GF-D8 (cell line): ENCODE data around the gene SLC38A1.
"Not testable (repeated sequence)": the region's sequence is repeated elsewhere in the genome, so short reads cannot be mapped to it uniquely, and the experiment has no call there.

Experiments used
- DNase-seq: peaks from one replicate; lab custom pipeline; 2025; lab: John Stamatoyannopoulos, UW

Gene SLC38A1

DNA sequence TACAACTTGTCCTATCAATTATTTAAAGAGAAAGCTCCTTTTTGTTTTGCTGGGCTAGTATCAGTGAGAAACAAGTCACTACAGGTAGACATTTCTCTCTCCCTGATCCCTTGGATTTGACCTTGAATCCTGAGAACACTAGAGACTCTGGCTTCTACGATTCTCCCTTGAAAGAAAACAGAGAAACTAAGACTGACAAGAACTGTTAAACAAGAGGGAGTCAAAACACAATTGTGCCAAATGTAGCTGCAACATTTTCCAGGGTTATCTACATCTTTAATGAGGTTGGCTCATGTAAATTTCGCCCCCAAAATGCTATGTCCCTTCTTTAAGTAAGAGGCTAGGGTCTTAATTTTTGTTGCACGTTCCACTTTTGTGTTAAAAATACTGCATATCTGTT, 62.4 kb downstream of the SLC38A1 start:
- no peak for DNase-seq

DNA sequence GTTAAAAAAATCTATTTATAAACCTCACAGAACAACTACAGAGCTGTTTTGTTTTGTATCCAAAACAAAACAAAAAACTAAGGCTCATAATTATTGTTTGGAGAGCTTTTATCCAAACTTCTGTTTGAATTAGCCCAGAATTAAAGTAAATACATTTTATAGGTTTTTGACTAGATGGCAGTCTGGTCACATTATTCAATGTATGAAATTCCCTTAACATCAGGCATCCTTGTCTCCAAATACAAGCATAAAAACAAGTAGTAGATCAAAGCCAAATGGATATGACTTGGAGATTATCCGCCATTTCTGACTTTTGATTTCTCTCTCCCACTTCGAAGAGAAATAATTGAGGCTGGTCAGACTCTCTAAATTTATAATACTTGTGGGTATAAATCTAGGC, 63.5 kb downstream of the SLC38A1 start:
- no peak for DNase-seq

DNA sequence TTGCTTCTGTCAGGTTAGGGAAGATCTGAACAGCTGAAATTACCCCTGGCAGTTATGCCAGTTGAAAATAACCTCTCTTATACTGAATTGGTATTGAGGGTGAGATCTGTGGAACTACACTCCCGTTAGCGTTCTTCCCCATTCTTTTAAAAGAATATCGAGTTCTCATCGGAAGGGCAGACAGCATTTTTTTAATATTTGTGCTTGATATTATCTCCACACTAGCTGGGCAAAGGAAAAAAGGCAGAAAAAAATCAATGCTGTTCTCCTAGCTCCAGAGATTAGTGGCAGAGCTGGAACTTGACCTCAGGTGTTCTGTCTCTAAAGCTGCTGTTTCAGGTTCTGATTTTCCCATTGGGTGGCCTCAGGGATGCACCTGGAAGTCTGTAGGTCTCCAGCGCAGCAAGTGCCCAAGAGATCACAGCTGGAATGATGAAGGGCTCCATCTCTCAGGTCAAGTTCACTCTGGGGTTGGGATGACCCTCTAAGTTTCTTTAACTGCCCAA, 67.5 kb downstream of the SLC38A1 start:
- DNase-seq, result no peak

DNA sequence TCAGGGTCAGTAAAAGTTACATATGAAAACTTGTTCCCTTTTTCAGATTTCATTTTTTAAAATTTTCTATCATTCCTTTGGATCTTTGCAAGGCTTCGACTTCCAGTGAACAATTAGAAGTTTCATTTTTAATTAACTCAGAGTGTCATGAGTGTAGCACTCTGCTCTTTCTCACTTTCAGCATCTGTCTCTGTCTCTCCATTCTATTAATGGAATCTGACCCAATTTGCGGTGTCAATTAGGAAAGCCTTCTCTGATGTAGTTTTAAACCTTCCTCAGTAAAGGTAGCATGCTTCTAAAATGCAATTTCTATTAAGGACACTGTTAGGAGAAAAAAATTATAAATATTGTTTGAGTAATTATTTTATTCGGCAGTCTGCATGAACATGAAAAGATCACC, 68.3 kb downstream of the SLC38A1 start:
- no peak for DNase-seq

DNA sequence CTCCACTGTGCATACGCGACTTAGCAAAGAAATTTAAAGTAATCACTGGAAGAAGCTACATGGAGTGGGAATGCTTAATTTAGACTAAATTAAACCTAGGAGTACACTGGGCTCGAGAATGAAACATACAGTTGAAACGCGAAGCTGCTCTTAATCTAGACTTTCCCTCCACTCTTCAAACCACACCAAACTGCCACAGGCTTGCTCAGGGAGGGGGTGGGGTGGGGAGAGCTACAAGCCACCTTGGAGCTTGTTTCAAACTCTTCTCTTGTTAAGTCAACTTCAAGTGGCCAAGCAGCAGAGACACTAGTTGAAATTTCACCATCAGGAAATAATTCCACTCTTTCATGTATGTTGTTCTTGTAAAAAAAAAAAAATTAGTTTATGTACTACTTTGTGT, 69.9 kb downstream of the SLC38A1 start:
- DNase-seq, result no peak

DNA sequence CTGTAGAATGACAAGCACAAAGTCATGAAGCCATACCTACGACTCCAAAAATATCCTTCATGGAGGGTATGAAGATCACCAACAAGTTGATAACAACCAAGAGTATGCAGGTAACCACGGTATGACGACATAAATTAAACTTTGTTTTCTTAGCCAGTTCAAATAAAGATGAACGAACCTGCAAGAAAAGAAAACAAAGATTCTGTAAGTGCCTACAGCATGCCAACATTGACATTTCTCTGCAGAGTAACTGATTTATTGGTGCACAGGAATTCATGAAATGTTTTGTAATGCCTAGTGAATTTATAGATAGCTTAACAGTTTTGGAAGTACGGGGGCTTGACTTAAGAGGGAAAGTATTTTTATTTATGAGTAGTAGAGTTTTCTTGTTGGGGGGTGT, 71.0 kb downstream of the SLC38A1 start:
- no peak for DNase-seq

DNA sequence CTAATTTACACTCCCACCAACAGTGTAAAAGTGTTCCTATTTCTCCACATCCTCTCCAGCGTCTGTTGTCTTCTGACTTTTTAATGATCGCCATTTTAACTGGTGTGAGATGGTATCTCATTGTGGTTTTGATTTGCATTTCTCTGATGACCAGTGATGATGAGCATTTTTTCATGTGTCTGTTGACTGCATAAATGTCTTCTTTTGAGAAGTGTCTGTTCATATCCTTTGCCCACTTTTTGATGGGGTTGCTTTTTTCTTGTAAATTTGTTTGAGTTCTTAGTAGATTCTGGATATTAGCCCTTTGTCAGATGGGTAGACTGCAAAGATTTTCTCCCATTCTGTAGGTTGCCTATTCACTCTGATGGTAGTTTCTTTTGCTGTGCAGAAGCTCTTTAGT, 78.3 kb downstream of the SLC38A1 start:
- not testable (repeated sequence) for DNase-seq

DNA sequence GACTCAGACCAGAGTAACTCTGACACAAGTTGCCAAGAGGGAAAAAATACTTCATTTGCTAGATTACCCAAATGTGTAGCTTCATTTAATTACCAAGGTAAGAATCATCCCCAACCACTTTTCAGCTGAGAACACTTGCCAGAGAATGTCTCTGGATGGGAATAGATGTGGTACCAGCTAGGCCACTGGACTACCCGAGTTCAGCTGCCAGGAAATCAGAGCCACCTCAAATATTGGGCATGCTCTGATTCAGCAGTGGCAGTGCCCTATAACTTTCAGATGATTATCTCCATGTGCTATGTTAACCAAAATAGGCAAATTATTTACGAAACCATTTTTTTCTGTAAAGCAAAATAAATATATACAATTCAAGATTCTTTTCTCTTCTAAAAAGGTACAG, 80.7 kb downstream of the SLC38A1 start:
- no peak for DNase-seq

DNA sequence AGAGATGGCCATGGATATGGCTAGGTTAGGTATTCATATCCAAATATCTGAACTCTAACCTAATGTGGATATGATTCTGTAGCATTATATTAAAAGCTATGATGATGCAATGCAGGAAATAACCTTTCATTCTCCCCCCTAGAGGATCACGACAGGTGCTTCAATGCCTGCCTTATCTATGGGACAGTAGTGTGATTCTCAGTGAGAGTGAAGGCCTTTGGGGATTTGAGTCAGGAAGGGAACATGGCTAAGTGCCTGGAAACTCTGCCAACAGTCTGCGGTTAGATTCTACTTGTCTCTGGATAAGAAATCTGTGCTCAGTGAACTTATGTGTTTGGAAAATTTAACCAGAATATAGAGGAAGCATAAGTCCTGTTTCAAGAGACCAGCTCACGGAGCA, 81.8 kb downstream of the SLC38A1 start:
- no peak for DNase-seq

DNA sequence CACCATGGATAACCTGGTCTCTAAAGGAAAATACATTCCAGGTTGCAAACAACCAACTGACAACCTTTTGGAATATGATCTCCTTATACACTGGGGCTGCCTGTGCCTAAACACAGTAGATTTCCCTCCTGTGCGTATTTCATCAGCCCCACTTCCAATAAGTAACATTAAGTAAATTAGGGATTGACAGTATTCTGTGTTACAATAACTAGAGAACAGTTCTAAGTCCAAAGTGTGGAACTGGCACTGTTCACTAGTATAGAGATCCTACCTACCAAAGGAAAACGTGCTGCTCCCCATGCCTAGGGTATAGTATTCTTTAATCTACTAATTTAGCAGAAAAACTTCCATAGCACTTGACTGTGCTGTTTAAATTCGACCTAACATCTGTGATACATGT, 82.8 kb downstream of the SLC38A1 start:
- no peak for DNase-seq

DNA sequence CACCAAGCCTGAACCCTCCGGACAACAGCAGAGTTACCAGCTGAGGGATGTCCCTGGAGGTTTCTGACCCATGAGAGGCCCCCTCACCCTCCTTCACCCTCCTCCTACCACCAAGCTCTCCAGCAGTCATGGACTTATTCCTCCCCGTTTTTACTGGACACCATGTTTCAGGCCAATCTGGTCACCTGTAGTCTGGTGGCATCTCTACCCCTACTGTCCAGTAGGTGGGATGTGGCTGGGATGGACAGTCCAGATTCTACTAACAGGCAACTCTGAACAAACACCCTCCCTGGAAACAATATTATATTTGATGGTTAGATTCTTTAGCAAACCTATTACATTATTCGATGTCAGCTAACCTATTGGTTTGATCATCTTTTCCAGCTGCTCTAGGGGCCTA, 83.2 kb downstream of the SLC38A1 start:
- DNase-seq, result no peak

DNA sequence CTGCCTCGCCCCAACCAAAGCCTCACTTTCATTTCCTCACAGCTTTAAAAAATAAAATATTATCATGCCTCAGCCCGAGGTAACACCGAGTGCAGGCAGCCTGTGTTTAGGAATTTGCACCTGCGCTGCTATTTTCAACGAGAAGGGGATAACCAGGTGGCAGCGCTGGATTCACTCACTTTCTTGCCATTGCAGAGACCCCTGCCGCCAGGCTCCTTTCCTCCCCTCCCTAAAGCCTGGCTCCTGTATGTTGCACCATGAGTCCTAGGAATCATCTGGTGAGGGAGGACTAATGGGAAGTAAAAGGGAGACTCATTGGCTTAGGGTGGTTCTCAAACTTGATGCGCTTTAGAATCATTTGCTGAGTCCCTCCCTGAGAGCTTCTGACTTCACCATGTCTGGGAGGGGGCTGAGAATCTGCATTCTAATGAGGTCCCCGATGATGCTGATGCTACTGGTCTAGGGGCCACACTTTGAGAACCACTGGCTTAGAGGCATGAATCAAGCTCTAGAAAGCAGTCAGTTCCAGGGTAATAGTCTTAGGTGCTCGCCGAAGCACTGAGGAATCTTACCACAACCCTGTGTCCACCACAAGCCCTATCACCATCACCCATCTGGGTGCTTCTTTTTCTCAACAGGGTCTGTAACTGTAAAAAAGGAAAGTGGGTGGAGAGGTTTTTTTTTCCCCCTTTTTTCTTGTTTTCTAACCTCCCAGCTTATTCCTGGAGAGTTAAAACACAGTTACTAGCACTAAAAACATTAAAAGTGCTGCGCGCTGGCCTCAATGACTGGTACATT, 83.8 kb downstream of the SLC38A1 start:
- no peak for DNase-seq

DNA sequence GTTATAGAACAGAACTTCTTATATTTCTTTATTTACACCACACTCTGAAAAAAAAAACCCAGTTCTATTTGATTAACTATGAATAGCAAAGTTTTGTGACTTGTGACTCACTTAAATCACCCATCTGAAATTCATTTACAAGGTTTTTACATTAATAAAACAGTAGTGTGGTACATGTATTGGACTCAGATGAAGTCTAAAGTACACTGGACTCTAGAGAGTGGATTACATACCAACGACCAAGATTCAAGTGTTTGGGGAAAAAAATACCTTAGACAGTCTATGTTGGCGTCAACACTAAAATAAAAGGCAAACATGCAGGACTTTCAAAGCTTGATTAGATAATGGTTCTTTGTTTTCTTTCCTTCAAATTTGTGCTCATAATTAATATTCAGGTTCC, 85.7 kb downstream of the SLC38A1 start:
- DNase-seq, result no peak

DNA sequence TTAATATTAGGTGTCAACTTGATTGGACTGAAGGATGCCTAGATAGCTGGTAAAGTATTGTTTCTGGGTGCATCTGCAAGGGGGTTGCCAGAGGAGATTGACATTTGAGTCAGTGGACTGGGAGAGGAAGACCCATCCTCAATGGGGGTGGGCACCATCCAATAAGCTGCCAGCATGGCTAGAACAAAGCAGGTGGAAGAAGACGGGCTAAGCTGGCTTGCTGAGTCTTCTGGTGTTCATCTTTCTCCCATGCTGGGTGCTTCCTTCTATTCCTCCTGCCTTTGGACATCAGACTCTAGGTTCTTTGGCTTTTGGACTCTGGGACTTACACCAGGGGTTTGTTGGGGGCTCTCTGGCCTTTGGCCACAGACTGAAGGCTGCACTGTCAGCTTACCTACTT, 87.4 kb downstream of the SLC38A1 start:
- no peak for DNase-seq

DNA sequence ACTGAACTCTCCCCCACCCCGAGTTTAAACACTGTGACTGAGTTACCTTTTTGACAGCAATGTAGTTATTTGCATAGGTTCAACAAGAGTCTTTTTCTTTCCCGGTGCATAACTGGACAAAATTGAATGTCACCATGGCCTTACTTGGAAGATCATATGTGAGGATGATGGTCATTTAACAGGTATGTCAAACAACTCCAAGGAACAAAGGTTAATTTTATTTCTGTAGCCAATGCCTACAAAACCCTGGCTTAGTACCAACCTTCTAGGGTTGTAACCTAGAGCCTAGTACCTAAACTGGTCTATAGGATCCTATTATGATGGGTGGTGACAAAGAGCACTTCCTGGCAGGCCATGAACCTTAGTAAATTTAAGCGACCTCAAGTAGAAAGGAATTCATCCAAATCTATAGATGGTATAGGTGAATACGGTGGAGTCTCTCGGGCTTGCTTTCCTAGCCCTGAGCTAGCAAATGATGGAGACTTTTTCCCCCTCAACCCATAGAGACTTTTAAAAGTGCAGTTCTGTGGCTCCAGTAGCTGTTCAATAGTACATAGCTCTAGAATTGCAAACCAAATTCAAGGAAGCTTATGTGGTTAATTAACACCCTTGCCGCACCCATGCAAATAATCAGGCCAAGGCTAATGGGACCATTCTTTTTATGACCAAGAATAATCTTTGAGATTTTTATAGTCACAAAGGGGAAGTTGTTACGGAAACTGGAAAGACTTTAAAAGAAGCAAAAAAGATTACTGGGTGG, 89.0 kb downstream of the SLC38A1 start:
- no peak for DNase-seq

DNA sequence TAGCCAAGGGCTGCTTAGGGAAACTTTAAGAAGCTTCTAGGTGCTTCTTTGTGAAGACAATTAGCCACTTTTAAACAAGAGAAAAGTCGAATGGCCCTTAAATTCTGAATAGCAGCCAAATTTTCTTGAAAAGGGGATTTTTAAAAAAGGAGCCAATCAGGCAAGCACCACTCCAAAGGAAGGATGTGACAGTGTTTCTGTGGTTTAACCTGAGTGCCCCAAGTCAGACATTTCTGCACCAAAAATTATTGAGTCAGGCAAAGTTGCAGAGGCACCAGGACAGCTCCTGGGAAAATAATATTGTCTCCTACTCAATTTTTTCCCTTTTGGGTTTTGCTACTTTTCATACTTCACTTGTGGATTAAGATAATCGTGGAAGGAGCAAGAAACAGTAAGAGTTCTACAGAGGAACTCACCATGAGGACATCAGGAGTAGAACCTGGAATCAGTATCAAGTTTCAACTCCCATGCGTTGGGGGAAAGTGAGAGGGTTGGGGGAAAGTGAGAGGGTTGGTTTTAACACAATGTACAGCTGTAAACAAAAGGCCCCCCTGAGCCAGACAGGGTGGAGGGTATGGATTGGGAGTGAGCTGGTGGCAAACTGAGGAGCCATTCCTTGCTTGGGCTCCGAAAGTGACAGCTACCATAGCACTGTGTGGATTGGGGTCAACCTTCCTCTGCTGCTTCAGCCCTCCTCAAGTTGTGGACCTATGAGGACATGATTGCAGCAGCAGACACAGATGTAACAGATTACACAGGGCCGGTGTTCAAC, 90.8 kb downstream of the SLC38A1 start:
- DNase-seq, result no peak

DNA sequence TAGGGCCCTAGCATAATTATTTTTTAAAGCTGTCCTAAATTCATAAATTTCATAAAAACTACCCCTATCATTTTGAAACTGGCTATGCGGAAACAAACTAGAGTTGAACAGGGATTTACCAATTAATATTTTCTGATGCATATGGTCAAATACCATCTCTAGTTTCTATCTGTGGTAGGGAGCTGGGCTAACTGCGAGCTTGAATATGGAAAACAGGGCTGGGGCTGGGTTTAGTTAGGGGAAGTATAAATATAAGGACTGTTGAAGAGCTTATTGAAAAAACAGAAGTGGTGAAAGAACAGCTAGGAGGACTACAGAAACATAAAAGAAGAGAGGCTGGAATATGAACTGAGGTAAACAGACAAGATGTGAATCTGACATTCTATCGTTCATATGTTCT, 91.8 kb downstream of the SLC38A1 start:
- DNase-seq, result peak; percentile 13

DNA sequence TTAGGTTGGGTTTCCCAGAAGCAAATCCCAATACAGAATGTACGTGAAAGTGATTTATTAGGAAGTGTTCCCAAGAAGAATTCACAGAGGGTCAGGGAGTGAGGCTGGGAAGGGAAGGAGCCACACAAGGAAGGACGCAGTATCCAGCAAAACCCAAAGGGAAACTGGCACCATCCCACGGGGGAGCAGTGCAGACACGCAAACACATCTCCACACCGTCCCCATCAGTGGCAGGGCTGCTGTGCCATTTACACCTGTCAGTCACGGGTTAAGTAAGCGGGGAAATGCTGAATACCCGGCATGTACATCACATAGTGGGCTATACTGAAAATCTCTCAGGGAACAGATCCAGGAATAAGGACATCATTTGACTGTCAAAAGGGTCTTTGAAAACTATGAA, 93.9 kb downstream of the SLC38A1 start:
- DNase-seq, result no peak

DNA sequence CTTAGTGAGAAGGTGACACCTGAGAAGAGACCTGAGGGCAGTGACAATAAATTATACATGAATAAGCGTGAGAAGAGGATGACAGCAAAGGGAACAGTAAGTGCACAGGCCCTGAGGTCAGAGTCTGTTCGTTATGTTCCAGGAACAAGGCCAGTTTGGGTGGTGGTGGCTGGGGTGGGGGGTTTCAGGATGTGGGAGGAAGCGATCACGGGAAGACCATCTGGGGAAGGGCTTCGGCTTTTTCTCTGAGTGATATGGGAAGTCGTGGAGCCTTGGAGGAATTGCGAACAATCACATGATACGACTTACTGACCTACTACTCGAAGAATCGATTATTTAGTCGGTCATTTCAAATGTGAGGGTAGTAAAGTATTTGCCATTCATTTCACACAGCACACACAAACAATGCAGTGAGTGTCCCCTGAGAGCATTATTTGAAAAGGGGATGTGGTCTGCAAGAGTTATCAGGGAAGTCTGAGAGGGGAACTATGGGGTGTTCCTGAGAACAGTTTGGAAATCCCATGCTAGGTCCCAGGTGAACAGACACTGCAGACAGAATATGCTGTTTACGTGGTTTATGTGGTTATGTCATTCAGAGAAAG, 94.7 kb downstream of the SLC38A1 start:
- DNase-seq, result peak; percentile 4

DNA sequence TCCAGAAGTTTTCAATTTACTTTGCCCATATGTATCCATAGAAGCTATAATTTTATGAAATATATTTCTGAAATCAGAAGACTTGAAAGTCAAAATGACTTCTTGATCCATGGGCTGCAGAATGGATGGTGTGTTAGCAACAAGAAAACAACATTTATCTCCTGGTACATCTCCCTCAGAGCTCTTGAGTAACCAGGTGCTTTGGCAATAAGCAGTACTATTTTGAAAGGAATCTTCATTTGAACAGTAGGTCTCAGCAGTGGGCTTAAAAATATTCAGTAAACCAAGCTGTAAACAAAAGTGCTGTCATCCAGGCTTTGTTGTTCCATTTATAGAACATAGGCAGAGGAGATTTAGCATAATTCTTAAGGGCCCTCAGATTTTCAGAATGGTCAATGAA, 100.4 kb downstream of the SLC38A1 start:
- DNase-seq, result no peak

DNA sequence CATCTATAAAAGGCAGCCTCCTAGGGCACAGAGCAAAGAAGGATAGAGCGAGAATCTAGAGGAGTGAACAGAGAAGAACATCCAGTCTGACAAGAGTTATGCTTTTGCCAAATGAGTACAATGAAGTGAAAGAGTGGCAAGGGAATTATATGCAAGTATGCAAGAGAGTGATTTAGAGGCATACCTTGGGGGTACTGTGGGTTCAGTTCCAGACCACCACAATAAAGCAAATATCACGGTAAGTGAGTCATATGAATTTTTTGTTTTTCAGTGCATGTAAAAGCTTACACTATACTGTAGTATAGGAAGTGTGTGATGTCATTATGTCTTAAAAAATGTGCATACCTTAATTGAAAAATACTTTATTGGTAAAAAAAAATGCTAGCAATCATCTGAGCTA, 101.4 kb downstream of the SLC38A1 start:
- DNase-seq, result no peak

DNA sequence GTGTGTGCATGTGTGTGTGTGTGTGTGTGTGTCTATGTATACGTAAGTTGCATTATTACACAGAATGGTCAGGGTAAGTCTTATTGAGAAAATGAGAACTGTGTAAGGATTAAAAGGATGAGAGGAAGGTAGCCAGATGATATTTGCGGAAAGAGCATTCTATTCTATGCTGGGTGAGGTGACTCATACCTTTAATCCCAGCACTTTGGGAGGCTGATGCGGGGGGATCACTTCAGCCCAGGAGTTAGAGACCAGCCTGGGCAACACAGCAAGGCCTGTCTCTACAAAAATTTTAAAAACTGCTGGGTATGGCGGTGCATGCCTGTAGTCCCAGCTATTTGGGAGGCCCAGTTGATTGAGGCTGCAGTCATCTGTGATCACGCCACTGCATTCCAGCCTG, 103.7 kb downstream of the SLC38A1 start:
- DNase-seq, result no peak
